PC-3 (cell line): Measurements from ENCODE around the gene FBXL16. TPM values are rescaled to one million over a fixed set of nuclear protein-coding genes. Genes with fewer than 3 reads are reported as not detected.

Source experiments
- ATAC-seq: fragments of 200-7000 bp; cut with Tn5 transposase; 2 replicates; pipeline ENCODE4 v1.9.1; 2020; ENCODE audit warnings: mild to moderate bottlenecking, moderate library complexity
- BruUV-seq: library from RNA; stranded (reverse); fragments of 400-500 nt; replicated peaks from 2 replicates; lab custom pipeline; 2021; lab: Mats Ljungman, UMichigan
- CTCF ChIA-PET: fragments of 300-600 bp; sonication (Branson Sonifier 250); formaldehyde crosslinking; loops from one replicate; lab custom pipeline; 2022; ENCODE audit warnings: antibody characterized with exemption; lab: Charles Lee
- POLR2A ChIA-PET: fragments of 300-600 bp; sonication (Branson Sonifier 250); formaldehyde crosslinking; loops from one replicate; lab custom pipeline; 2022; ENCODE audit warnings: antibody characterized with exemption; ENCODE audit not compliant: unreplicated experiment; lab: Charles Lee
- DNase-seq: peaks from one replicate; pipeline ENCODE4 v3.0.0-alpha.2; 2015
- H2AFZ ChIP-seq: fragments of 300-600 bp; sonication (generic); 2 replicates; pipeline ENCODE4 v1.6.0; 2016; ENCODE audit warnings: antibody characterized with exemption, low read length
- H3F3A ChIP-seq: fragments of 300-600 bp; sonication (generic); one replicate; pipeline ENCODE4 v1.6.0; 2017; ENCODE audit warnings: antibody characterized with exemption, low read length, control low read depth, mild to moderate bottlenecking; ENCODE audit not compliant: unreplicated experiment
- H3K27ac ChIP-seq: fragments of 300-600 bp; sonication (generic); 2 replicates; pipeline ENCODE4 v1.5.1; 2016; ENCODE audit warnings: mild to moderate bottlenecking, low read length
- H3K27me3 ChIP-seq: fragments of 300-600 bp; sonication (generic); 2 replicates; pipeline ENCODE4 v1.6.1; 2016; ENCODE audit warnings: low read length, mixed read lengths
- H3K36me3 ChIP-seq: fragments of 300-600 bp; sonication (generic); 2 replicates; pipeline ENCODE4 v1.6.1; 2016; ENCODE audit warnings: low read depth, mixed run types, low read length, mixed read lengths
- H3K4me1 ChIP-seq: fragments of 300-600 bp; sonication (generic); 2 replicates; pipeline ENCODE4 v1.5.1; 2016; ENCODE audit warnings: low read length; ENCODE audit not compliant: insufficient read depth
- H3K4me2 ChIP-seq: fragments of 300-600 bp; sonication (generic); 2 replicates; pipeline ENCODE4 v1.6.0; 2016; ENCODE audit warnings: low read length
- H3K4me3 ChIP-seq: fragments of 300-600 bp; sonication (generic); 2 replicates; pipeline ENCODE4 v1.5.1; 2016; ENCODE audit warnings: mild to moderate bottlenecking, low read length, mixed read lengths
- H3K79me2 ChIP-seq: fragments of 300-600 bp; sonication (generic); 2 replicates; pipeline ENCODE4 v1.6.1; 2017; ENCODE audit warnings: low read length, mixed read lengths
- H3K9ac ChIP-seq: fragments of 300-600 bp; sonication (generic); 2 replicates; pipeline ENCODE4 v1.6.0; 2016; ENCODE audit warnings: mild to moderate bottlenecking, low read length
- H3K9me2 ChIP-seq: fragments of 300-600 bp; sonication (generic); replicated peaks from 2 replicates; pipeline ENCODE4 v1.6.1; 2016; ENCODE audit warnings: mixed run types, low read length, mixed read lengths
- H3K9me3 ChIP-seq: fragments of 300-600 bp; sonication (generic); 2 replicates; pipeline ENCODE4 v1.6.1; 2016; ENCODE audit warnings: low read length, mixed read lengths
- H4K20me1 ChIP-seq: fragments of 300-600 bp; sonication (generic); 2 replicates; pipeline ENCODE4 v1.6.1; 2016; ENCODE audit warnings: low read length, mixed read lengths
- CTCF ChIP-seq: fragments of 300-600 bp; sonication (generic); conservative IDR thresholded peaks from 2 replicates; pipeline ENCODE4 v1.5.1; 2017; ENCODE audit warnings: antibody characterized with exemption, low read depth, mild to moderate bottlenecking, low read length
- EZH2 ChIP-seq: fragments of 300-600 bp; sonication (generic); IDR thresholded peaks from one replicate; pipeline ENCODE4 v1.6.1; 2017; ENCODE audit warnings: antibody characterized with exemption, mild to moderate bottlenecking, low read length; ENCODE audit not compliant: unreplicated experiment
- EZH2phosphoT487 ChIP-seq: fragments of 300-600 bp; sonication (generic); IDR thresholded peaks from 2 replicates; pipeline ENCODE4 v1.6.1; 2018; ENCODE audit warnings: mild to moderate bottlenecking, antibody characterized with exemption, low read length, borderline replicate concordance
- intact Hi-C: fragments of 100-400 bp; cut with micrococcal nuclease; formaldehyde crosslinking; loops from 2 replicates; pipeline ENCODE4 v1.9.0; 2023
- total RNA-seq: library from RNA; depleted of rRNA; stranded (reverse); fragments of >200 nt; gene quantifications from 2 replicates; pipeline ENCODE4 v1.2.3, GENCODE V29; 2014

FBXL16 gene
- total RNA-seq, 1 experiment from 2014 or later: 7.5 TPM

DNA sequence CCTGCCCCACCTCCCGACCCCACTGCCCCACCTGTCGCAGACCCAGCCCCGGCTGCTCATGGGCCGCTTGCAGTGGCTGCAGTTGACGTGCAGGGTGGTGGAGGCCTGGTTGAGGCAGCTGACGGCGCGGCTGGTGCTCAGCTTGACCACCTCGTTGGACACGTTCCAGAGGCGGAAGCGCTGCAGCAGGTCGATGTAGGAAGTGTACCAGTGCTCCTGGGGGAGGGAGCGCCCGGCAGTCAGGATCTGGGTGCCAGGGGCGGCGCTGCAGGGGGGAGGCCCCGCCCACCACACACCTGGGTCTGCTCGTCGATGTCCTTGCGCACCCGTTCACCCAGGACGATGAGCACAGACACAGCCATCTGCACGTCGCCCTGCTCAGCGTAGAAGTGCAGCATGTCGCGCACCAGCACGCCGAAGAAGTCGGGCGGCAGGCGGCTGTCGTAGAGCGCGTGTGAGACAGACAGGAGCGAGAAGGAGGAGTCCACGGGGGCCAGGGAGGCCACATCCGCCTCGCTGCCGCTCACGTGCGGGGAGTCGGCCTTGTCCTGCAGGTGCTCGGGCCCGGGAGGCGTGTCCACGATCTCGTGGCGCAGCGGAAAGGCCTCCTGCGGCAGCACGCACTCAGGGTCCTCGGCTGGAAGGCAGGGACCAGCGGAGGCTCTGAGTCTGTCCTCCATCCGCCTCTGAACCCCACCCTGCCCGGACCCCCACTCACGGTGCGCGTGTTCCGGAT, 20.5 kb downstream of the FBXL16 start:
- Histone ChIP-seq H3F3A (no peaks in the 10 kb centered on the region), H3K36me3 (peaks cover 6% of the 10 kb centered on the region), H2AFZ (no peak overlapping the region), H3K9me2 (no peaks in the 10 kb centered on the region), H3K4me1 (peaks cover 34% of the 10 kb centered on the region), H3K9ac (no peak overlapping the region), H4K20me1 (peaks cover 10% of the 10 kb centered on the region; the same call in 1 of the 2 replicates), H3K27ac (no peak overlapping the region), H3K4me2 (peak overlapping the region; percentile 37; the same call in 1 of the 2 replicates), H3K4me3 (no peak overlapping the region), H3K9me3 (no peaks in the 10 kb centered on the region), H3K27me3 (no peaks in the 10 kb centered on the region), H3K79me2 (peaks cover 47% of the 10 kb centered on the region)
- ChIA-PET POLR2A (no interaction called here), CTCF (no interaction called here)
- ATAC-seq (no peak), DNase-seq (no peak)
- no TSS peak for BruUV-seq
- no peak for TF ChIP-seq CTCF
- no peak for TF ChIP-seq EZH2phosphoT487
- TF ChIP-seq EZH2: no peak
- intact Hi-C loops: no loop called here

DNA sequence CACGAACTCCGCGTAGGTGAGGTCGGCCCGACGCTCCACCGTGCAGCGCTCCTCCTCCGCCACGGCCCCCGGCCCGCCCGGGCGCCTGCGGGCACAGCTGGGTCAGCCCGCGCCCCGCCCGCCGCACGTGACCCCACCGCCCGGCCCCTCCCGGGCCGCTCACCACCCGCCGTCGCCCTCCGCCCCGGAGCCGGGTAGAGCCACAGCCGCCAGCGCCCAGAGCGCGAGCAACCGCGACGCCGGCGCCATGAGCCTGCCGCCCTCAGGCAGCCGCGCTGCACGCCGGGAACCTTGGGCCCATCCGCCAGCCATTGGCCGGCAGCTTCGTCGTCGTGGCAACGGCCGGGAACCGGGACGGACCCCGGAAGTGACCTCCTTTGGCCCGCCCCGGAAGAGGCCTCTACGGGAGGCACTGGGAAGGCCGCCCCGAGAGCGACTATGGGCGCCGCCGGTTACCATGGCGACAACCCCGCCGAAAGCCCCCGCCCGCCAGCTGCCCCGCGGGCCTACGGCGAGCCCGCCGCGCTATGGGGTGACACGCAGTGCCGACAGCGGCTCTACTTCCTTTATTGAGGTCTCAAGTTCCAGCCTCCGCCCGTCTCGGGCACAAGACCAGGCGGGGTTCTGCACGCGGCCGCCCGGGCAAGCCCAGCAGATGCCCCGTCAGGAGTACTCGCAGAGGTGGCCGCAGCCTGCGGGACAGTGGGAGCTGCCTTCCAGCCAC, 21.4 kb downstream of the FBXL16 start, which contains the start of gene JMJD8:
JMJD8 (minus strand) TSS at position 264 of the 724 bp plus-strand sequence; CDS start at position 249, 15 bp downstream.
- H3F3A ChIP-seq: no peaks in the 10 kb centered on the region
- TF ChIP-seq EZH2 (no peak), CTCF (no peak), EZH2phosphoT487 (no peak)
- H3K36me3 ChIP-seq: peaks cover 6% of the 10 kb centered on the region
- H3K9me3 ChIP-seq: no peaks in the 10 kb centered on the region
- H3K27ac ChIP-seq: peak within 1 kb of the TSS; percentile 53
- H3K27me3 ChIP-seq: no peaks in the 10 kb centered on the region
- peak within 1 kb of the TSS; percentile 78 for H3K4me3 ChIP-seq
- H2AFZ ChIP-seq: 0 out of 2 replicates have a peak within 1 kb of the TSS, but pooled peaks have one; percentile 50
- no TSS peak for BruUV-seq
- ATAC-seq (peak; percentile 59), DNase-seq (peak; percentile 94)
- ChIA-PET CTCF (no interaction called here), POLR2A (no interaction called here)
- peaks cover 30% of the 10 kb centered on the region for H3K4me1 ChIP-seq
- no peaks in the 10 kb centered on the region for H3K9me2 ChIP-seq
- peaks cover 10% of the 10 kb centered on the region; the same call in 1 of the 2 replicates for H4K20me1 ChIP-seq
- H3K4me2 ChIP-seq: peak within 1 kb of the TSS; percentile 90
- intact Hi-C loops: no loop called here
- peaks cover 40% of the 10 kb centered on the region for H3K79me2 ChIP-seq
- H3K9ac ChIP-seq: peak within 1 kb of the TSS; percentile 68
